NCI-H2029 (cell line): ENCODE measurements around the gene STX2.

ENCODE experiments used
- DNase-seq: peaks from one replicate; lab custom pipeline; 2025; lab: John Stamatoyannopoulos, UW

The STX2 gene

GRCh38 chr12:130831246-130831645 lies 7.8 kb downstream of the STX2 start:
- DNase-seq = no peak

- no peak for DNase-seq
These were observed 8.9 kb downstream of the STX2 start for GRCh38 chr12:130830246-130830551.

- DNase-seq = no peak
These were observed 9.4 kb downstream of the STX2 start for GRCh38 chr12:130829391-130830245.

GRCh38 chr12:130828895-130829294 lies 10.2 kb downstream of the STX2 start:
- DNase-seq = no peak

GRCh38 chr12:130827432-130827831 lies 11.6 kb downstream of the STX2 start:
- no peak for DNase-seq

GRCh38 chr12:130826151-130826801 lies 12.8 kb downstream of the STX2 start:
- DNase-seq = no peak

GRCh38 chr12:130825771-130826150 lies 13.3 kb downstream of the STX2 start:
- DNase-seq = no peak

- DNase-seq = no peak
These were observed 19.4 kb downstream of the STX2 start for GRCh38 chr12:130819681-130820080.

GRCh38 chr12:130818635-130819576 lies 20.1 kb downstream of the STX2 start:
- peak; percentile 64 for DNase-seq

GRCh38 chr12:130818272-130818634 lies 20.8 kb downstream of the STX2 start:
- DNase-seq = peak; percentile 52

- no peak for DNase-seq
These were observed 21.2 kb downstream of the STX2 start for GRCh38 chr12:130817804-130818203.

GRCh38 chr12:130816097-130816496 lies 23.0 kb downstream of the STX2 start:
- no peak for DNase-seq

- DNase-seq = no peak
These were observed 23.9 kb downstream of the STX2 start for GRCh38 chr12:130815028-130815741.

- no peak for DNase-seq
These were observed 25.1 kb downstream of the STX2 start for GRCh38 chr12:130813949-130814348.

GRCh38 chr12:130813436-130813835 lies 25.6 kb downstream of the STX2 start:
- no peak for DNase-seq

GRCh38 chr12:130809791-130810190 lies 29.3 kb downstream of the STX2 start:
- DNase-seq = no peak

GRCh38 chr12:130807309-130807708 lies 31.7 kb downstream of the STX2 start:
- no peak for DNase-seq

GRCh38 chr12:130806574-130806973 lies 32.5 kb downstream of the STX2 start:
- no peak for DNase-seq

GRCh38 chr12:130805635-130806034 lies 33.4 kb downstream of the STX2 start:
- DNase-seq = no peak

GRCh38 chr12:130804216-130804615 lies 34.8 kb downstream of the STX2 start:
- no peak for DNase-seq

- DNase-seq = no peak
These were observed 35.3 kb downstream of the STX2 start for GRCh38 chr12:130803702-130804101.

- DNase-seq = no peak
These were observed 38.7 kb downstream of the STX2 start for GRCh38 chr12:130800312-130800711.
